HepG2 (cell line): Measurements from ENCODE around the gene USP5. TPM values are rescaled to one million over a fixed set of nuclear protein-coding genes. Genes with fewer than 3 reads are reported as not detected.
A peak's percentile ranks its signal among the peaks of the same experiment; 100 is the strongest.

Experiments
- BCL6 ChIP-seq: IDR thresholded peaks from 2 replicates; pipeline ENCODE4 v1.6.1; 2016; ENCODE audit warnings: missing genetic modification reagents, missing compliant biosample characterization
- CHCHD3 ChIP-seq: sonication (generic); formaldehyde crosslinking; IDR thresholded peaks from 2 replicates; pipeline ENCODE4 v1.8.0; 2022; ENCODE audit warnings: mild to moderate bottlenecking, missing genetic modification reagents, moderate library complexity
- DNMT1 ChIP-seq: sonication (generic); formaldehyde crosslinking; IDR thresholded peaks from 2 replicates; pipeline ENCODE4 v1.5.1; 2020; ENCODE audit warnings: mild to moderate bottlenecking, missing genetic modification reagents
- DNMT3B ChIP-seq: conservative IDR thresholded peaks from 2 replicates; pipeline ENCODE4 v1.6.1; 2016; ENCODE audit warnings: missing biosample characterization, control low read depth
- ETV5 ChIP-seq: IDR thresholded peaks from 2 replicates; pipeline ENCODE4 v1.6.1; 2018; ENCODE audit warnings: missing biosample characterization, missing genetic modification reagents, inconsistent platforms, borderline replicate concordance
- FOXK1 ChIP-seq: sonication (generic); formaldehyde crosslinking; IDR thresholded peaks from 2 replicates; pipeline ENCODE4 v1.4.0; 2020; ENCODE audit warnings: low read depth, missing genetic modification reagents, borderline replicate concordance
- GATAD1 ChIP-seq: IDR thresholded peaks from 2 replicates; pipeline ENCODE4 v1.6.1; 2016; ENCODE audit warnings: missing genetic modification reagents, missing compliant biosample characterization
- HDAC1 ChIP-seq: sonication (generic); formaldehyde crosslinking; IDR thresholded peaks from 2 replicates; pipeline ENCODE4 v1.5.1; 2020; ENCODE audit warnings: mild to moderate bottlenecking, missing genetic modification reagents
- HDAC6 ChIP-seq: fragments of 200-600 bp; sonication (generic); IDR thresholded peaks from 2 replicates; pipeline ENCODE4 v1.7.0; 2017; ENCODE audit warnings: mild to moderate bottlenecking, antibody characterized with exemption, low read length, low read depth
- MAF1 ChIP-seq: sonication (generic); formaldehyde crosslinking; IDR thresholded peaks from 2 replicates; pipeline ENCODE4 v1.5.0; 2020; ENCODE audit warnings: missing genetic modification reagents, borderline replicate concordance
- MAFK ChIP-seq, 2 experiments: IDR thresholded peaks in 1 of 2; conservative IDR thresholded peaks in 1 of 2; 2 replicates each; pipeline ENCODE4 v1.6.1; 2011; ENCODE audit warnings: improper control_type of control experiment in 2 of 2, low read length in 2 of 2
- MEF2D ChIP-seq: sonication (generic); formaldehyde crosslinking; IDR thresholded peaks from 2 replicates; pipeline ENCODE4 v1.5.1; 2020; ENCODE audit warnings: mild to moderate bottlenecking, missing genetic modification reagents
- PCBP2 ChIP-seq: fragments of 200-400 bp; formaldehyde crosslinking; optimal IDR thresholded peaks from 2 replicates; pipeline ENCODE3; 2018; ENCODE audit warnings: low read length, low read depth; ENCODE audit not compliant: poor library complexity, severe bottlenecking
- SMYD3 ChIP-seq: sonication (generic); formaldehyde crosslinking; IDR thresholded peaks from 2 replicates; pipeline ENCODE4 v1.8.1; 2023; ENCODE audit warnings: mild to moderate bottlenecking, missing genetic modification reagents
- SPEN ChIP-seq: sonication (generic); formaldehyde crosslinking; IDR thresholded peaks from 2 replicates; pipeline ENCODE4 v1.5.1; 2020; ENCODE audit warnings: low read depth, mild to moderate bottlenecking, missing genetic modification reagents
- TMF1 ChIP-seq: sonication (generic); formaldehyde crosslinking; IDR thresholded peaks from 2 replicates; pipeline ENCODE4 v1.8.1; 2022; ENCODE audit warnings: low read depth, missing genetic modification reagents
- ZBTB1 ChIP-seq: sonication (generic); formaldehyde crosslinking; IDR thresholded peaks from 2 replicates; pipeline ENCODE4 v1.4.0; 2020; ENCODE audit warnings: missing genetic modification reagents, borderline replicate concordance
- ZFP37 ChIP-seq: sonication (generic); formaldehyde crosslinking; IDR thresholded peaks from 2 replicates; pipeline ENCODE4 v1.4.0; 2020; ENCODE audit warnings: missing genetic modification reagents, borderline replicate concordance
- ZFP82 ChIP-seq: sonication (generic); formaldehyde crosslinking; IDR thresholded peaks from 2 replicates; pipeline ENCODE4 v1.5.1; 2020; ENCODE audit warnings: mild to moderate bottlenecking, missing genetic modification reagents, borderline replicate concordance
- ZNF235 ChIP-seq: sonication (generic); formaldehyde crosslinking; IDR thresholded peaks from 2 replicates; pipeline ENCODE4 v1.8.1; 2023; ENCODE audit warnings: mild to moderate bottlenecking, missing genetic modification reagents, borderline replicate concordance
- ZNF382 ChIP-seq: sonication (generic); formaldehyde crosslinking; IDR thresholded peaks from 2 replicates; pipeline ENCODE4 v1.5.0; 2020; ENCODE audit warnings: missing genetic modification reagents, mild to moderate bottlenecking, borderline replicate concordance
- polyA plus RNA-seq, 8 experiments: library from polyadenylated mRNA; depleted of rRNA in 3 of 8; stranded (reverse) in 7 of 8; unstranded in 1 of 8; fragments of >200 nt; fragmentation: Illumina TruSeq in 4 of 8; extraction: Trizol in 4 of 8; gene quantifications; 2 replicates each; pipeline versions ENCODE4 v1.2.1 to v1.2.3, GENCODE V29; 2011 to 2016; ENCODE audit warnings: low read depth in 4 of 8, missing spikeins in 1 of 8, mixed read lengths in 1 of 8; ENCODE audit not compliant: insufficient read depth in 1 of 8
- total RNA-seq, 5 experiments: library from RNA; depleted of rRNA; stranded (reverse); fragments of >200 nt; fragmentation: Illumina TruSeq; extraction: Trizol; gene quantifications; 2 replicates each; pipeline ENCODE4 v1.2.3, GENCODE V29; 2016; ENCODE audit warnings: low read depth in 1 of 5
- TF ChIP-seq, protein P1 (sequence below): sonication (generic); formaldehyde crosslinking; IDR thresholded peaks from 2 replicates; pipeline ENCODE4 v1.5.0; 2020; ENCODE audit warnings: mild to moderate bottlenecking, missing genetic modification reagents, moderate library complexity
- TF ChIP-seq, protein P2 (sequence below): IDR thresholded peaks from 2 replicates; pipeline ENCODE4 v1.6.1; 2016
- TF ChIP-seq, protein P3 (sequence below): sonication (generic); formaldehyde crosslinking; conservative IDR thresholded peaks from 2 replicates; pipeline ENCODE4 v1.4.0; 2020; ENCODE audit warnings: missing genetic modification reagents
- TF ChIP-seq, protein P4 (sequence below): sonication (generic); formaldehyde crosslinking; IDR thresholded peaks from 2 replicates; pipeline ENCODE4 v1.8.0; 2022; ENCODE audit warnings: low read depth, missing genetic modification reagents

The USP5 gene
- total and polyA plus RNA-seq, 2 of the 13 experiments (the other 11 are each of a cell fraction or from before 2014, with no cell fraction given), result 39.6 to 56.0 TPM

DNA sequence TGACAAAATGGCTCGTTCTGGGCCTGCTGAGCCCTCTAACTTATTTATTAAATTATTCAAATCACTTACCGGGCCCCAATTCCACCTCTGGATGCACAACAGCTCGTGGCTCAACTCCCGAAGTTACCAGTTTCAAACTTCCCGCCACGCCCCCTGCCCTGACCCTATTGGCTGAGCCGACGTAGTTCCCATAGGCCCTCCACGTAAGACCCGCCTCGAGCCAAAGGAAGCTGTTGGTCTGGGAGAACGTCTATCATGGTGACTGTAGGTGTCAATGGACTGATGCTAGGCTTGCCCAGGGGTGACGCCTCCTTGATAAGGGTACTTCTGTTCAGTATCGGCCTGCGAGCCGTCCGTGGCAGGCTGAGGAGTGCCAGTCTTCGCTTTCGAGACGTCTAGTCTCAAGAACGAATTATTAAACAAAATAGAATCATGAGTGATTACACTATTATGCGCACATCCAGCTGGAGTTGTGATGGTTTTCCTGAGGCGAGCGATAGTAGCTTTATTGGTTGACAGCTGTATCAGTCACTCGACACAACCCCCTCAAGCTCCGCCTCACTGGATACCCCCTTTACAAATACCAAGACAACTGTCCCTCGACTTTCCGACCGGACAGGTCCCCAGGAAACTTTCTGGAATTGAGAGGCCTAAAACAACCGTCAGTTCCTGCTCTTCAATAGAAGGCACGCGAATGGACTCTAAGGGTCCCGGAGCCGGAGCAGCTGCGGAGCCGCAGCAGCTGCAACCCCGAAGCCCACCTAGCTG is 613 bp upstream of the USP5 start, which contains the start of gene CDCA3 (continued):
- TF ChIP-seq ZFP37 (CRISPR knock-in tag) (peak; percentile 42; the same call in 1 of the 2 replicates), BCL6 (CRISPR knock-in tag) (no peak), DNMT3B (CRISPR knock-in tag) (no peak), MAF1 (CRISPR knock-in tag) (no peak), MAFK (conservative IDR thresholded peaks at IDR 0.05 in 1 of 2, IDR thresholded peaks at IDR 0.05 in 1 of 2; ENCODE audit: low read length in 2 of 2) (no peak), MEF2D (CRISPR knock-in tag) (no peak; the same call in none of the 2 replicates), SMYD3 (0 out of 2 replicates have a peak, but pooled peaks have one; percentile 25), ZBTB1 (no peak), FOXK1 (no peak), SPEN (CRISPR knock-in tag) (no peak; the same call in 1 of the 2 replicates), DNMT1 (CRISPR knock-in tag) (no peak), ETV5 (CRISPR knock-in tag) (no peak), PCBP2 (no peak), ZFP82 (CRISPR knock-in tag) (no peak), TMF1 (no peak), HDAC1 (peak; percentile 89), GATAD1 (CRISPR knock-in tag) (peak; percentile 86), CHCHD3 (CRISPR knock-in tag) (0 out of 2 replicates have a peak, but pooled peaks have one; percentile 42), ZNF235 (CRISPR knock-in tag) (no peak), ZNF382 (CRISPR knock-in tag) (no peak), HDAC6 (no peak)
- TF ChIP-seq, protein P1, sequence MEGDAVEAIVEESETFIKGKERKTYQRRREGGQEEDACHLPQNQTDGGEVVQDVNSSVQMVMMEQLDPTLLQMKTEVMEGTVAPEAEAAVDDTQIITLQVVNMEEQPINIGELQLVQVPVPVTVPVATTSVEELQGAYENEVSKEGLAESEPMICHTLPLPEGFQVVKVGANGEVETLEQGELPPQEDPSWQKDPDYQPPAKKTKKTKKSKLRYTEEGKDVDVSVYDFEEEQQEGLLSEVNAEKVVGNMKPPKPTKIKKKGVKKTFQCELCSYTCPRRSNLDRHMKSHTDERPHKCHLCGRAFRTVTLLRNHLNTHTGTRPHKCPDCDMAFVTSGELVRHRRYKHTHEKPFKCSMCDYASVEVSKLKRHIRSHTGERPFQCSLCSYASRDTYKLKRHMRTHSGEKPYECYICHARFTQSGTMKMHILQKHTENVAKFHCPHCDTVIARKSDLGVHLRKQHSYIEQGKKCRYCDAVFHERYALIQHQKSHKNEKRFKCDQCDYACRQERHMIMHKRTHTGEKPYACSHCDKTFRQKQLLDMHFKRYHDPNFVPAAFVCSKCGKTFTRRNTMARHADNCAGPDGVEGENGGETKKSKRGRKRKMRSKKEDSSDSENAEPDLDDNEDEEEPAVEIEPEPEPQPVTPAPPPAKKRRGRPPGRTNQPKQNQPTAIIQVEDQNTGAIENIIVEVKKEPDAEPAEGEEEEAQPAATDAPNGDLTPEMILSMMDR (CRISPR knock-in tag), result no peak
- TF ChIP-seq, protein P2, sequence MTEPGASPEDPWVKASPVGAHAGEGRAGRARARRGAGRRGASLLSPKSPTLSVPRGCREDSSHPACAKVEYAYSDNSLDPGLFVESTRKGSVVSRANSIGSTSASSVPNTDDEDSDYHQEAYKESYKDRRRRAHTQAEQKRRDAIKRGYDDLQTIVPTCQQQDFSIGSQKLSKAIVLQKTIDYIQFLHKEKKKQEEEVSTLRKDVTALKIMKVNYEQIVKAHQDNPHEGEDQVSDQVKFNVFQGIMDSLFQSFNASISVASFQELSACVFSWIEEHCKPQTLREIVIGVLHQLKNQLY, result no peak
- TF ChIP-seq, protein P3, sequence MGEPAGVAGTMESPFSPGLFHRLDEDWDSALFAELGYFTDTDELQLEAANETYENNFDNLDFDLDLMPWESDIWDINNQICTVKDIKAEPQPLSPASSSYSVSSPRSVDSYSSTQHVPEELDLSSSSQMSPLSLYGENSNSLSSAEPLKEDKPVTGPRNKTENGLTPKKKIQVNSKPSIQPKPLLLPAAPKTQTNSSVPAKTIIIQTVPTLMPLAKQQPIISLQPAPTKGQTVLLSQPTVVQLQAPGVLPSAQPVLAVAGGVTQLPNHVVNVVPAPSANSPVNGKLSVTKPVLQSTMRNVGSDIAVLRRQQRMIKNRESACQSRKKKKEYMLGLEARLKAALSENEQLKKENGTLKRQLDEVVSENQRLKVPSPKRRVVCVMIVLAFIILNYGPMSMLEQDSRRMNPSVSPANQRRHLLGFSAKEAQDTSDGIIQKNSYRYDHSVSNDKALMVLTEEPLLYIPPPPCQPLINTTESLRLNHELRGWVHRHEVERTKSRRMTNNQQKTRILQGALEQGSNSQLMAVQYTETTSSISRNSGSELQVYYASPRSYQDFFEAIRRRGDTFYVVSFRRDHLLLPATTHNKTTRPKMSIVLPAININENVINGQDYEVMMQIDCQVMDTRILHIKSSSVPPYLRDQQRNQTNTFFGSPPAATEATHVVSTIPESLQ, result no peak
- TF ChIP-seq, protein P4, sequence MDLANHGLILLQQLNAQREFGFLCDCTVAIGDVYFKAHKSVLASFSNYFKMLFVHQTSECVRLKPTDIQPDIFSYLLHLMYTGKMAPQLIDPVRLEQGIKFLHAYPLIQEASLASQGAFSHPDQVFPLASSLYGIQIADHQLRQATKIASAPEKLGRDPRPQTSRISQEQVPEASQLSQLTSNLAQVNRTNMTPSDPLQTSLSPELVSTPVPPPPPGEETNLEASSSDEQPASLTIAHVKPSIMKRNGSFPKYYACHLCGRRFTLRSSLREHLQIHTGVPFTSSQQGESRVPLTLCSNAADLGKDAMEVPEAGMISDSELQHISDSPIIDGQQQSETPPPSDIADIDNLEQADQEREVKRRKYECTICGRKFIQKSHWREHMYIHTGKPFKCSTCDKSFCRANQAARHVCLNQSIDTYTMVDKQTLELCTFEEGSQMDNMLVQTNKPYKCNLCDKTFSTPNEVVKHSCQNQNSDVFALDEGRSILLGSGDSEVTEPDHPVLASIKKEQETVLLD, result no peak
